ENCODE measurements around the gene CDCA7L. TPM values are rescaled to one million over a fixed set of nuclear protein-coding genes. Genes with fewer than 3 reads are reported as not detected.

CDCA7L gene
- total RNA-seq, 1 experiment from 2014 or later, result 107 TPM

DNA sequence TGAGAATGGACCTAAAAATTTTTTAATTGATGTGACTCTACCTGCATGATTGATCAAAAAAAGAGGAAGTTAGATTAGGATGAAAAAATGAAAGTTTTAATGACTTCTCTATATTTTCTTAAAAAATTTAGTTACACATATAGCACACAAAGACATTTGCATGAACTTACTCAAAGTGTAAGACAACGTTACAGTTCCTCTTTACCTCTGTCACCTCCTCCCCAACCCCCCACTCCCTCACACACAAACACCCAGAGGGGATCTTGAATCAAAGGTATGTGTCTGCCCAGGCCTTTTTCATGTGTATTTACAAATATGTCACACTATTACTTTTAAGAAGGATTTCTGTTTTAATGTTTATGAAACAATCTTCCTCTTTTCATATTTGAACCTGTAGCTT, 20.6 kb upstream of the CDCA7L start:
- H3K4me3 ChIP-seq (replicated peaks in 1 of 2; ENCODE audit: low read depth in 1 of 2, low read length in 2 of 2), result no peak overlapping the region
- no peak overlapping the region for H3K27ac ChIP-seq (ENCODE audit: low read depth, low read length)
- no peak overlapping the region for H2AFZ ChIP-seq (ENCODE audit: low read depth, low read length, poor library complexity, severe bottlenecking)
- ChIA-PET RAD21 (ENCODE audit: low non-redundant PET in 1 of 2, low total read pairs in 2 of 2, uncharacterized antibody in 2 of 2, unreplicated experiment in 2 of 2) (no interaction called here), CTCF (no interaction called here), POLR2A (no interaction called here)
- no TSS peak for BruUV-seq (replicated peaks)
- H3K36me3 ChIP-seq (ENCODE audit: control insufficient read depth in 1 of 2, insufficient read depth in 2 of 2, low read length in 2 of 2), result no peaks in the 10 kb centered on the region
- no peak for TF ChIP-seq SIN3A (IDR thresholded peaks at IDR 0.05; ENCODE audit: low read depth)
- no peak for TF ChIP-seq TCF7L2 (IDR thresholded peaks at IDR 0.05; ENCODE audit: borderline replicate concordance, extremely low read depth, insufficient read depth, insufficient read length)
- no peak for TF ChIP-seq ELF1 (IDR thresholded peaks at IDR 0.05; ENCODE audit: borderline replicate concordance, low read depth)
- no peak for TF ChIP-seq ZFX (IDR thresholded peaks at IDR 0.05)
- no peak for TF ChIP-seq RAD21 (IDR thresholded peaks at IDR 0.05; ENCODE audit: low read depth)
- TF ChIP-seq, protein P1, sequence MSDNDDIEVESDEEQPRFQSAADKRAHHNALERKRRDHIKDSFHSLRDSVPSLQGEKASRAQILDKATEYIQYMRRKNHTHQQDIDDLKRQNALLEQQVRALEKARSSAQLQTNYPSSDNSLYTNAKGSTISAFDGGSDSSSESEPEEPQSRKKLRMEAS (IDR thresholded peaks at IDR 0.05), result no peak
- no peak for TF ChIP-seq CEBPB (IDR thresholded peaks at IDR 0.05; ENCODE audit: low read depth)
- TF ChIP-seq FOSL1 (IDR thresholded peaks at IDR 0.05; ENCODE audit: low read depth), result no peak
- no peak for TF ChIP-seq SRF (IDR thresholded peaks at IDR 0.05; ENCODE audit: low read depth)
- TF ChIP-seq EZH2phosphoT487 (IDR thresholded peaks at IDR 0.05; ENCODE audit: borderline replicate concordance), result no peak
- TF ChIP-seq EGR1 (IDR thresholded peaks at IDR 0.05; ENCODE audit: low read depth), result no peak
- H3K27me3 ChIP-seq (ENCODE audit: insufficient read depth, low read length), result no peaks in the 10 kb centered on the region
- no peak overlapping the region for H3K4me2 ChIP-seq (ENCODE audit: low read length)
- peaks cover 0 to 2% of the 10 kb centered on the region in 2 experiments; a peak in 1 of 4 replicates for H3K4me1 ChIP-seq (ENCODE audit: control insufficient read depth in 1 of 2, insufficient read depth in 2 of 2, low read length in 2 of 2)
- no peaks in the 10 kb centered on the region for H3K79me2 ChIP-seq (ENCODE audit: insufficient read depth, low read length)
- no peaks in the 10 kb centered on the region for H3K9me2 ChIP-seq (ENCODE audit: insufficient read depth)
- no peak overlapping the region for H3K9ac ChIP-seq (ENCODE audit: low read length)
- intact Hi-C loops (cut with micrococcal nuclease), result no loop called here
- DNase-seq (ENCODE audit: low read depth, low spot score) (no peak), ATAC-seq (no peak)
- no peaks in the 10 kb centered on the region for H4K20me1 ChIP-seq (ENCODE audit: insufficient read depth)
- H3K9me3 ChIP-seq (ENCODE audit: control insufficient read depth in 1 of 2, insufficient read depth in 1 of 2, low read depth in 1 of 2, low read length in 2 of 2), result no peaks in the 10 kb centered on the region

DNA sequence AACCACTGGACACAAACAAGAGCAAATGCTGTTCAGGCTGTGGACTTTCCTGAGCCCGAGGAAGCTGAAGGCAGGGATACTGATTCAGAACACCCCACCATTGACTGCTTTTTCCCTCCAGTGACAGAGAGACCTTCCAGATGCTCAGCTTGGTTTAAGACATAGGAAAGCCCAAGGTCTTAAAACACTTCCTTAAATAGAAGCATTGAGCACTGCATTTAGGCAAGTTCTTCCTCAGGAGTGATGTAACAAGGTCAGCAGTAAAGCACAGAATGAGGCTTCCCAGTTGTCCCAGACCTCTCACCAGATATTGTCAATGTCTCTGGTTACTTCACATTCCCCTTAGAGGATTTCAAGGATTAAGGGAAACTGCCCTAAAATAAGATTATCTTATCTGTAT, 19.6 kb upstream of the CDCA7L start:
- no peak overlapping the region for H2AFZ ChIP-seq (ENCODE audit: low read depth, low read length, poor library complexity, severe bottlenecking)
- no TSS peak for BruUV-seq (replicated peaks)
- intact Hi-C loops (cut with micrococcal nuclease), result no loop called here
- DNase-seq (ENCODE audit: low read depth, low spot score), result no peak
- H3K27me3 ChIP-seq (ENCODE audit: insufficient read depth, low read length), result no peaks in the 10 kb centered on the region
- H3K79me2 ChIP-seq (ENCODE audit: insufficient read depth, low read length), result no peaks in the 10 kb centered on the region
- ChIA-PET CTCF (no interaction called here), POLR2A (no interaction called here), RAD21 (ENCODE audit: low non-redundant PET in 1 of 2, low total read pairs in 2 of 2, uncharacterized antibody in 2 of 2, unreplicated experiment in 2 of 2) (no interaction called here)
- no peaks in the 10 kb centered on the region for H3K36me3 ChIP-seq (ENCODE audit: control insufficient read depth in 1 of 2, insufficient read depth in 2 of 2, low read length in 2 of 2)
- TF ChIP-seq, protein P2, sequence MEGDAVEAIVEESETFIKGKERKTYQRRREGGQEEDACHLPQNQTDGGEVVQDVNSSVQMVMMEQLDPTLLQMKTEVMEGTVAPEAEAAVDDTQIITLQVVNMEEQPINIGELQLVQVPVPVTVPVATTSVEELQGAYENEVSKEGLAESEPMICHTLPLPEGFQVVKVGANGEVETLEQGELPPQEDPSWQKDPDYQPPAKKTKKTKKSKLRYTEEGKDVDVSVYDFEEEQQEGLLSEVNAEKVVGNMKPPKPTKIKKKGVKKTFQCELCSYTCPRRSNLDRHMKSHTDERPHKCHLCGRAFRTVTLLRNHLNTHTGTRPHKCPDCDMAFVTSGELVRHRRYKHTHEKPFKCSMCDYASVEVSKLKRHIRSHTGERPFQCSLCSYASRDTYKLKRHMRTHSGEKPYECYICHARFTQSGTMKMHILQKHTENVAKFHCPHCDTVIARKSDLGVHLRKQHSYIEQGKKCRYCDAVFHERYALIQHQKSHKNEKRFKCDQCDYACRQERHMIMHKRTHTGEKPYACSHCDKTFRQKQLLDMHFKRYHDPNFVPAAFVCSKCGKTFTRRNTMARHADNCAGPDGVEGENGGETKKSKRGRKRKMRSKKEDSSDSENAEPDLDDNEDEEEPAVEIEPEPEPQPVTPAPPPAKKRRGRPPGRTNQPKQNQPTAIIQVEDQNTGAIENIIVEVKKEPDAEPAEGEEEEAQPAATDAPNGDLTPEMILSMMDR (IDR thresholded peaks at IDR 0.05 in 2 of 3, conservative IDR thresholded peaks at IDR 0.05 in 1 of 3; ENCODE audit: borderline replicate concordance in 1 of 3, insufficient read depth in 1 of 3, low read depth in 2 of 3, low read length in 2 of 3), result no peak
- TF ChIP-seq YY1 (IDR thresholded peaks at IDR 0.05; ENCODE audit: extremely low read depth, insufficient replicate concordance, low read depth, low read length), result no peak
- H3K9me2 ChIP-seq (ENCODE audit: insufficient read depth), result no peaks in the 10 kb centered on the region
- H4K20me1 ChIP-seq (ENCODE audit: insufficient read depth), result no peaks in the 10 kb centered on the region
- H3K4me3 ChIP-seq (replicated peaks in 1 of 2; ENCODE audit: low read depth in 1 of 2, low read length in 2 of 2), result no peak overlapping the region
- no peak overlapping the region for H3K9ac ChIP-seq (ENCODE audit: low read length)
- no peak for ATAC-seq
- no peak overlapping the region for H3K27ac ChIP-seq (ENCODE audit: low read depth, low read length)
- peaks cover 0 to 9% of the 10 kb centered on the region in 2 experiments; a peak in 2 of 4 replicates for H3K4me1 ChIP-seq (ENCODE audit: control insufficient read depth in 1 of 2, insufficient read depth in 2 of 2, low read length in 2 of 2)
- no peak overlapping the region for H3K4me2 ChIP-seq (ENCODE audit: low read length)
- no peaks in the 10 kb centered on the region for H3K9me3 ChIP-seq (ENCODE audit: control insufficient read depth in 1 of 2, insufficient read depth in 1 of 2, low read depth in 1 of 2, low read length in 2 of 2)
